ENCODE results near the gene CLC.

GRCh38 chr19:39710333-39710890 is 27.4 kb downstream of the CLC start:
- TF ChIP-seq CTCF (IDR thresholded peaks at IDR 0.05) = no peak
- TF ChIP-seq POLR2A (IDR thresholded peaks at IDR 0.05) = no peak

Data from heart left ventricle (tissue), 13 donors.